Stimulated activated effector memory CD8-positive, alpha-beta T cell treated with anti-CD3 and anti-CD28 coated beads, Interleukin-12 subunit alpha, Interleukin-12 subunit beta, amount 100 ng/mL, for 72 hours (primary cell): ENCODE measurements around the gene LRRN1.

ENCODE experiments used
- ATAC-seq: fragments of 150-1000 bp; cut with Tn5 transposase; 2 replicates; pipeline ENCODE4 v1.10.0; 2021
- DNase-seq, 2 donors: peaks; one replicate each; pipeline ENCODE4 v3.0.0; 2021 to 2022; ENCODE audit warnings: low spot score in 2 of 2
- H3K27ac Mint-ChIP-seq: one replicate; pipeline ENCODE4 v1.8.0; 2022; ENCODE audit warnings: mild to moderate bottlenecking, mixed read lengths
- H3K36me3 Mint-ChIP-seq: one replicate; pipeline ENCODE4 v1.8.0; 2022; ENCODE audit warnings: mild to moderate bottlenecking, mixed read lengths
- H3K4me1 Mint-ChIP-seq: one replicate; pipeline ENCODE4 v1.8.0; 2022; ENCODE audit warnings: mixed read lengths
- H3K4me3 Mint-ChIP-seq: one replicate; pipeline ENCODE4 v1.8.0; 2022; ENCODE audit warnings: mild to moderate bottlenecking, mixed read lengths
- H3K9me3 Mint-ChIP-seq: one replicate; pipeline ENCODE4 v1.8.0; 2022; ENCODE audit warnings: mixed read lengths

LRRN1 gene

GRCh38 chr3:3799173-3800079 is at the start of gene LRRN1:
Gene LRRN1 (plus strand): TSS chr3:3799431. CDS start chr3:3844642, 45,211 bp downstream.
- Mint-ChIP-seq H3K4me3 (peak within 1 kb of the TSS; percentile 62), H3K4me1 (peaks cover 11% of the 10 kb centered on the region), H3K36me3 (no peaks in the 10 kb centered on the region), H3K27ac (no peak within 1 kb of the TSS), H3K9me3 (no peaks in the 10 kb centered on the region)
- ATAC-seq = peak; percentile 68
- peak in 1 of 2 donors; percentile 50 for DNase-seq

DNA sequence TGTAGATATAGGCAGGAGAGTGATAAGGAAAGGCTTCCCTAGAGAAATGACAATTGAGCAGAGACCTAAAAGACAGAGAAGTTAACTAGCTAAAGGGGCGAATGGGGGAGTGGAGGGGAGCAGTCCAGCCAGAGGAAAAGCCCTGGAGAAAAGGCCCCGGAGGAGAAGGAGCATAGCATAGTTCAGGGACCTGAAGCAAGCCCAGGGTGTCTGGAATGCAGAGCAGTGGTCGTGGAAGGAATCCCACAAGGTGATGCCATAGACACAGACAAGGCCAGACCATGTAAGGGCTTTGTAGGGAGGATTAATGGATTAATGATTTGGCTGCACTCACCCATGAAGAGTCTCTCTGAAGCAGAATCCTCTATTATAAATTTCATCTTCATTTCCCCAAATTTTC is 45.8 kb upstream of the LRRN1 start:
- Mint-ChIP-seq H3K4me3 (no peak overlapping the region), H3K27ac (no peak overlapping the region), H3K9me3 (no peaks in the 10 kb centered on the region), H3K4me1 (no peaks in the 10 kb centered on the region), H3K36me3 (no peaks in the 10 kb centered on the region)
- no peak for ATAC-seq
- DNase-seq = no peak

- Mint-ChIP-seq H3K36me3 (no peaks in the 10 kb centered on the region), H3K9me3 (no peaks in the 10 kb centered on the region), H3K4me3 (no peak overlapping the region), H3K4me1 (no peaks in the 10 kb centered on the region), H3K27ac (no peak overlapping the region)
- DNase-seq (no peak), ATAC-seq (no peak)
Observed at GRCh38 chr3:3765661-3766060, 33.6 kb upstream of the LRRN1 start.

DNA sequence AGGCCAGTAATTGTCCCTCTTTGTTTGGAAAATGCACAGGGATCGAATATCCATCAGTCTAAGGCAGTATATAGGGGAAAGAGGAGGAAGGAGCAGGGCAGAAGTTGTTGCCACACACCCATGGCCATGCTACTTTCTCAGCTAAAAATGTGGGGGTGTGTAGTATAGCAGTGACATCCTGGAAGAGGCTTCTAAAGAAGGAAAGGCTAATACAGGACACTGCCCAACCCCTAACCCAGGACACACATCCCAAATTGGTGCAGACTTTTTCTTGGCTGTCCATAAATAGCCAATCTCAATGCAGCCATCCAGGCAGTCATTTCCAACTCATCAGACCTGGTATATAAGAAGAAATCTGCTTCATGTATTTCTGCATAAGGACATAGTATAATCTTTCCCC is 33.1 kb upstream of the LRRN1 start:
- no peak overlapping the region for H3K4me3 Mint-ChIP-seq
- H3K27ac Mint-ChIP-seq = no peak overlapping the region

DNA sequence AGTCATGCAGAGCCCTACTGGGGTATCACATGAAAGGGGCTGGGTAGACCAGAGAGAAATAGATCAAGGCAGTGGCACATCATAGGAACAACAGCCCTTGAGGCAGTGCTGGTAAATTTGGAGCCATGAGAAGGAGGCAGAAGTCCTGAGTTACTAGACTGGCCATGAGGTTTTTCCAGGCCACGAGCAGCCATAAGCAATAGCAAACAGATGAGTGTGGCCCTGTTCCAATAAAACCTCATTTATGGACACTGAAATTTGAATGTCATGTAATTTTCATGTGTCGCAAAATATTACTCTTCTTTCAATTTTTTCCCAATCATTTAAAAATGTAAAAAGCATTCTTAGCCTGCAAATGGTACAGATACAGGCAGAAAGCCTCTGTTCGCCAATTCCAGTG is 28.1 kb upstream of the LRRN1 start:
- no peaks in the 10 kb centered on the region for H3K4me1 Mint-ChIP-seq
- ATAC-seq (no peak), DNase-seq (no peak)
- no peak overlapping the region for H3K27ac Mint-ChIP-seq
- H3K9me3 Mint-ChIP-seq = peaks cover 2% of the 10 kb centered on the region
- no peak overlapping the region for H3K4me3 Mint-ChIP-seq
- H3K36me3 Mint-ChIP-seq = no peaks in the 10 kb centered on the region

More for the DNA sequence above, 33.1 kb upstream of the LRRN1 start:
- ATAC-seq (no peak), DNase-seq (no peak)
- Mint-ChIP-seq H3K4me1 (no peaks in the 10 kb centered on the region), H3K9me3 (no peaks in the 10 kb centered on the region), H3K36me3 (no peaks in the 10 kb centered on the region)

- no peak for DNase-seq
- Mint-ChIP-seq H3K4me1 (no peaks in the 10 kb centered on the region), H3K36me3 (no peaks in the 10 kb centered on the region), H3K9me3 (peaks cover 2% of the 10 kb centered on the region), H3K4me3 (no peak overlapping the region), H3K27ac (no peak overlapping the region)
- ATAC-seq = no peak
Observed at GRCh38 chr3:3771567-3771966, 27.7 kb upstream of the LRRN1 start.

DNA sequence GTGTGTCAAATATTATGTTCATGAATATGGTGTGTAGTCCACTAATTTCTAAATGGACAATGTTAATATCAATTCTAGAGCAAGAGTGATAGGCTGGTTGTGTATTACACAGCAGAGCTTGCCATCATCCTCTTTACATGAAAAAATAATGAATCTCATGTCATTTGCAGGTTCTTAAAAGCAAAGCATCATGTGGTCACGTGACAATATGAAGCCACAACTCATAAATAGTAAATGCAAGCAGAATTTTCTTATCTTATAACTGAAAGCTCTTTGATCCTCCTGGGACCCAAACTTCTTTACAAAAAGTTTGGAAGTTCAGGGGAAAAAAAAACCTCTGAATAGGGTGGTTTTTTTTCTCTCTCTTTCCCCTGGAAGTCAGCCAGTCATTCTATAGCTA is 26.9 kb upstream of the LRRN1 start:
- Mint-ChIP-seq H3K4me1 (no peaks in the 10 kb centered on the region), H3K27ac (no peak overlapping the region), H3K9me3 (peaks cover 2% of the 10 kb centered on the region), H3K36me3 (no peaks in the 10 kb centered on the region), H3K4me3 (no peak overlapping the region)
- ATAC-seq (no peak), DNase-seq (no peak)

- Mint-ChIP-seq H3K36me3 (no peaks in the 10 kb centered on the region), H3K4me1 (no peaks in the 10 kb centered on the region), H3K27ac (no peak overlapping the region), H3K4me3 (no peak overlapping the region), H3K9me3 (peaks cover 2% of the 10 kb centered on the region)
- ATAC-seq = no peak
- DNase-seq = no peak
Observed at GRCh38 chr3:3772920-3773319, 26.3 kb upstream of the LRRN1 start.

DNA sequence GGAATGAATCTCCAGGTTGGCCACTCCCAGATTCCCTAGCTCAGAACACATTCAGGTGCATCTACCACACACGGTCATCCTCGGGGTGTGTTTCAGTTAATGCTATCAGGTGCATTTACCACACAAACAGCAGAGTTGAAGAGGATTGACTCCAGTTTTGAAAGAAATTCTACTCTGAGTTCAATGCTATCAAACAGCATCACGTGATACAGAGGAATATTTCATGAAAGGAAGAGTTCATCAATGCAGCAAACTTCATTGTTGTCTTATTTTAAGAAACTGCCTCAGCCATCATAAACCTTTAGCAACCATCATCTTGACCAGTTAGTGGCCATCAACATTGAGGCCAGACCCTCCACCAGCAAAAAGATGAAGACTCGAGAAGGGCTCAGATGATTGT is 22.6 kb upstream of the LRRN1 start:
- no peak overlapping the region for H3K27ac Mint-ChIP-seq
- peaks cover 2% of the 10 kb centered on the region for H3K9me3 Mint-ChIP-seq
- ATAC-seq (no peak), DNase-seq (no peak)
- no peaks in the 10 kb centered on the region for H3K4me1 Mint-ChIP-seq
- H3K36me3 Mint-ChIP-seq = no peaks in the 10 kb centered on the region
- no peak overlapping the region for H3K4me3 Mint-ChIP-seq

DNA sequence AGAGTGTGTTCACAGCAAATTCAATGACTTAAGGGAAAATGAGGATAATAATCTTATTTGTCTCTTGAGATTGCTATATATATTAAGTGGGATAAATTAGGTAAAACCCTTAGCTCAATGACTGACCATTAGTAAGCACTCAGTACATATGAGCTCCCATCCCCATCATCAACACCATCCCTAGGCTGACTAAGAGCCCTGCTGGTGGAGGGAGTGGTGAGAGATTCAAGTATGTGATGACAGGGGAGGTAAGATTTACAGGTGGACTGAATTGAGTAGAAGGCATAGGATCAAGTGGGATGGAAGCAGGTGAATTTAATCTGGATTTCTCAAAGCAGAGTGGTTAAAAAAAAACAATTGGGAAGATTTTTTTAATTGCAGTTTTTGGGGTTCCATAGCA is 21.0 kb upstream of the LRRN1 start:
- H3K27ac Mint-ChIP-seq = no peak overlapping the region
- ATAC-seq (no peak), DNase-seq (no peak)
- H3K9me3 Mint-ChIP-seq = no peaks in the 10 kb centered on the region
- H3K4me3 Mint-ChIP-seq = no peak overlapping the region
- H3K4me1 Mint-ChIP-seq = no peaks in the 10 kb centered on the region
- no peaks in the 10 kb centered on the region for H3K36me3 Mint-ChIP-seq

DNA sequence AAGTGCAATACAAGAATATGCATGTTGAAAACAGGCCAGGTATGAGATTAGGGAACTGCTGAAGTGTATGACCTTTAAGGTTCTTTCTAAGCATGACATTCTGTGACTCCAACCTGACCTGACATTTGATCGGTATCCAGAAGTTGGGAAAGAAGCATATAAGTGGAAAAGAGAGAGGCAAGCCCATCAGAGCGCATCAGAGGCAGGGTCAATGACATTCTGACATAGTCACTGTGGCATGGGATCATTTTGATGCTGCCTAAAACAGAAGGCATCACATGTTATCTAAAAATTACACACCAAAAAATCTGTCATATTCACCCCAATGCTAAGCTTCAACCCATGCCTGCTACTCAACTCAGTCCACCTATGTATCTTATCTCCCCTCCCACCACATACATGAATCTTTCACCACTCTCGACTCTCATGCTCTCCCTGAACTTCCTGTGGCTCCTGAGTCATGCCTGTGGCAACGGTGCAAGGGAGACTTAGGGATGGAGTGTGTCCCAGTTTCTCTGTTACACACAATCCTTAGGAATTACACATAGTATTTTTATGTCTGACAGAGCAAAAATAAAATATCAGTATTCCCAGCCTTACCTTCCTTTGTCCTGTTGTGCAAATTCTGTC is 20.5 kb upstream of the LRRN1 start:
- no peaks in the 10 kb centered on the region for H3K9me3 Mint-ChIP-seq
- no peaks in the 10 kb centered on the region for H3K36me3 Mint-ChIP-seq
- no peaks in the 10 kb centered on the region for H3K4me1 Mint-ChIP-seq
- no peak overlapping the region for H3K27ac Mint-ChIP-seq
- H3K4me3 Mint-ChIP-seq = no peak overlapping the region
- no peak for DNase-seq
- no peak for ATAC-seq

DNA sequence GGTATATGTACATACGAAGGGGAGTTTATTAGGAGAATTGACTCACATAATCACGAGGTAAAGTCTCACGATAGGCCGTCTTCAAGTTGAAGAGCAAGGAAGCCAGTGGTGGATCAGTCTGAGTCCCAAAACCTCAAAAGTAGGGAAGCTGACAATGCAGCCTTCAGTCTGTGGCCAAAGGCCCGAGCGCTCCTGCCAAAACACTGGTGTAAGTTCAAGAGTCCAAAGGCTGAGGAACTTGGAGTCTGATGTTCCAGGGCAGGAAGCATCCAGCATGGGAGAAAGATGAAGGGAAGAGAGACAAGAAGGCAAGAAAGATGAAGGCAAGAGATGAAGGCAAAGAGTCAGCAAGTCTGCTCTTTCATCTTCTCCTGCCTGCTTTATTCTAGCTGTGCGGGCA is 16.8 kb upstream of the LRRN1 start:
- Mint-ChIP-seq H3K4me3 (no peak overlapping the region), H3K9me3 (peaks cover 3% of the 10 kb centered on the region), H3K4me1 (no peaks in the 10 kb centered on the region), H3K36me3 (no peaks in the 10 kb centered on the region), H3K27ac (no peak overlapping the region)
- DNase-seq (no peak), ATAC-seq (no peak)

DNA sequence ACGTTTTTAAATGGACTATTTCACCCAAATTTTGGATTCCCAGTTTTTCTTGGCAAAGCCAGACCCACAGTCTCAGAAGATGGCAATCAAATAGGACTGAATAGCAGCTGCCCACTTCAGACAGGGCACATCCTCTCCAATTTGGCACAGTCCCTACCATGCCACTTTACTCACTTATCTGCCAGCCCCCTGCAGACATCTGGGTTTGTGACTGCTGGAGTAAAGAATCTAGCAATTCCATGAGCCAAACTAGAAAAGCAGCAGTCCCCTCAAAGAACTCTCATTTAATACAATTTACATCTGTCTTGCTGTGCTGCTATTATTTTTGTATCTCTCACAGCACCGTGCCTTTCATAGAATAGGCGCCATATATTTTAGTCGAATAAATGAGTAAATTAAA is 16.0 kb upstream of the LRRN1 start:
- H3K4me3 Mint-ChIP-seq = no peak overlapping the region
- no peaks in the 10 kb centered on the region for H3K36me3 Mint-ChIP-seq
- H3K27ac Mint-ChIP-seq = no peak overlapping the region
- DNase-seq (no peak), ATAC-seq (no peak)
- H3K9me3 Mint-ChIP-seq = peaks cover 3% of the 10 kb centered on the region
- H3K4me1 Mint-ChIP-seq = no peaks in the 10 kb centered on the region

GRCh38 chr3:3783696-3784095 is 15.5 kb upstream of the LRRN1 start:
- ATAC-seq = no peak

DNA sequence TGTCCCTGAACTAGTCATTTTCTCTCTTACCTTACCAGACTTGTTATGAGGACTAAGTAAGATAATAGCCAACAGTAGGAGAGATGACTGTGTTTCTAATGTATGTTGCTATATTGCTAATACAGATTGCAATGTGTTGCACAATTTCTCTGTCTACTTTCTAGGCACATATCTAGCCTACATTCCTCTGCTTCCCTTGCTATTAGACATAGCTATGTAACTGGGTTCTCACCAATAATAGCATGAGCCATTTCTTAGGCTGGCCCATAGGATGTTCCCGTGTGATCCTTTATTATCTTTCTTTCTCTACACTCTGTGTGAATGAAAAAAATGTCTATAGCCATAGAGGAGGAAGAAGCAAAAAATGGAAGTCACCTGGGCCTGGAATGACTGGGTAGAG is 6.8 kb upstream of the LRRN1 start:
- ATAC-seq (no peak), DNase-seq (no peak)
- Mint-ChIP-seq H3K27ac (no peak overlapping the region), H3K4me3 (no peak overlapping the region), H3K36me3 (no peaks in the 10 kb centered on the region), H3K4me1 (peaks cover 6% of the 10 kb centered on the region), H3K9me3 (no peaks in the 10 kb centered on the region)

More at GRCh38 chr3:3783696-3784095, 15.5 kb upstream of the LRRN1 start:
- no peaks in the 10 kb centered on the region for H3K36me3 Mint-ChIP-seq
- H3K9me3 Mint-ChIP-seq = peaks cover 3% of the 10 kb centered on the region
- no peaks in the 10 kb centered on the region for H3K4me1 Mint-ChIP-seq
- H3K4me3 Mint-ChIP-seq = no peak overlapping the region
- H3K27ac Mint-ChIP-seq = no peak overlapping the region
- no peak for DNase-seq

- peak overlapping the region; percentile 62 for H3K4me3 Mint-ChIP-seq
- H3K36me3 Mint-ChIP-seq = no peaks in the 10 kb centered on the region
- H3K9me3 Mint-ChIP-seq = no peaks in the 10 kb centered on the region
- peaks cover 14% of the 10 kb centered on the region for H3K4me1 Mint-ChIP-seq
- ATAC-seq (peak; percentile 50), DNase-seq (no peak)
- H3K27ac Mint-ChIP-seq = no peak overlapping the region
Observed at GRCh38 chr3:3798631-3799113, 559 bp upstream of the LRRN1 start.
